Testis (tissue), 3 donors: Measurements from ENCODE around the gene HERC4. TPM values are rescaled to one million over a fixed set of nuclear protein-coding genes. Genes with fewer than 3 reads are reported as not detected.

Experiments used
- DNase-seq: peaks from one replicate; pipeline ENCODE4 v3.0.0-alpha.2; 2019
- H3K27ac ChIP-seq, 2 donors: fragments of 200-600 bp; sonication (generic); one replicate each; pipeline ENCODE4 v1.5.1; 2019
- H3K27me3 ChIP-seq: fragments of 200-600 bp; sonication (generic); one replicate; pipeline ENCODE4 v1.5.1; 2019
- H3K36me3 ChIP-seq: fragments of 200-600 bp; sonication (generic); one replicate; pipeline ENCODE4 v1.5.1; 2017; ENCODE audit warnings: low read depth; ENCODE audit errors: missing control alignments
- H3K4me1 ChIP-seq: fragments of 200-600 bp; sonication (generic); one replicate; pipeline ENCODE4 v1.5.1; 2019
- H3K4me3 ChIP-seq, 2 donors: fragments of 200-600 bp; sonication (generic); one replicate each; pipeline ENCODE4 v1.5.1; 2017 to 2019
- H3K9me3 ChIP-seq: fragments of 200-600 bp; sonication (generic); one replicate; pipeline ENCODE4 v1.5.1; 2017
- POLR2A ChIP-seq: fragments of 450-650 bp; IDR thresholded peaks from one replicate; pipeline ENCODE4 v1.6.1; 2017; ENCODE audit warnings: antibody characterized with exemption, mild to moderate bottlenecking, moderate library complexity
- WGBS, 2 donors: methylation state at CpG; one replicate each; pipeline ENCODE4 v1.1.5; 2018; 5-methylcytosine and 5-hydroxymethylcytosine counted together
- intact Hi-C: fragments of 100-400 bp; cut with DNase I; formaldehyde crosslinking; loops from one replicate; pipeline ENCODE4 v1.15.1; 2023; ENCODE audit warnings: low total_unique reads
- polyA plus RNA-seq: library from polyadenylated mRNA; stranded (reverse); fragments of 350-450 nt; fragmentation: Illumina TruSeq; extraction: RNeasy Lipid Tissue Mini Kit (QIAGEN cat#74804); gene quantifications from one replicate; pipeline ENCODE4 v1.2.3, GENCODE V29; 2014; ENCODE audit warnings: low read depth, low replicate concordance; ENCODE audit not compliant: insufficient read depth
- total RNA-seq, 2 donors: library from RNA; depleted of rRNA; stranded (reverse); fragments of >200 nt; gene quantifications; one replicate each; pipeline ENCODE4 v1.2.3, GENCODE V29; 2016
- TF ChIP-seq, protein P1 (sequence below), 3 experiments: fragments of 450-650 bp in 2 of 3; fragments of 200-600 bp in 1 of 3; sonication (generic) in 1 of 3; IDR thresholded peaks; one replicate each; pipeline ENCODE4 v1.5.1; 2016 to 2019; ENCODE audit warnings: antibody characterized with exemption in 3 of 3, mild to moderate bottlenecking in 2 of 3, moderate library complexity in 1 of 3

The HERC4 gene
- total and polyA plus RNA-seq, 3 donors from 2014 or later: 30.5 to 79.1 (median 67.3) TPM

DNA sequence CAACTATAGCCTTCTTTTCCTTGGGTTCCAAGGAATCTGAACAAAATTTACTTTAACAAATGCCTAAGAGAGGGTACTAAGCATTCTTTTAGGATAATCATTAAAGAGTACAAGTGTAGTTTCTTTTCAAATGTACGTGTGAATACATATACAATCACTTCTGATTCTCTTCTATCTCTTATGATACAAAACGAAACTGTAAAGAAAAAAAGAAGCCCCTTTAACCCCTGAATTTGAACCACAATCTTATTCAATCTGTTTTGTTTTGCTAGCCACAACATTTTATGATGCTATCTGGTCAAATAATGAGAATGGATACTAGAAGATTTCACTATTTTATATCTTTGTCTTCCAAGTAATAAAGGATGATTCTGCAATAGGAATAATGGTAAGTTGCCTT, 141.9 kb downstream of the HERC4 start:
- Histone ChIP-seq H3K27me3 (no peaks in the 10 kb centered on the region), H3K36me3 (no peaks in the 10 kb centered on the region), H3K4me1 (peaks cover 8% of the 10 kb centered on the region), H3K27ac (no peak overlapping the region), H3K9me3 (no peaks in the 10 kb centered on the region), H3K4me3 (no peak overlapping the region)
- intact Hi-C loops: no loop called here
- no peak for TF ChIP-seq POLR2A
- TF ChIP-seq, protein P1, sequence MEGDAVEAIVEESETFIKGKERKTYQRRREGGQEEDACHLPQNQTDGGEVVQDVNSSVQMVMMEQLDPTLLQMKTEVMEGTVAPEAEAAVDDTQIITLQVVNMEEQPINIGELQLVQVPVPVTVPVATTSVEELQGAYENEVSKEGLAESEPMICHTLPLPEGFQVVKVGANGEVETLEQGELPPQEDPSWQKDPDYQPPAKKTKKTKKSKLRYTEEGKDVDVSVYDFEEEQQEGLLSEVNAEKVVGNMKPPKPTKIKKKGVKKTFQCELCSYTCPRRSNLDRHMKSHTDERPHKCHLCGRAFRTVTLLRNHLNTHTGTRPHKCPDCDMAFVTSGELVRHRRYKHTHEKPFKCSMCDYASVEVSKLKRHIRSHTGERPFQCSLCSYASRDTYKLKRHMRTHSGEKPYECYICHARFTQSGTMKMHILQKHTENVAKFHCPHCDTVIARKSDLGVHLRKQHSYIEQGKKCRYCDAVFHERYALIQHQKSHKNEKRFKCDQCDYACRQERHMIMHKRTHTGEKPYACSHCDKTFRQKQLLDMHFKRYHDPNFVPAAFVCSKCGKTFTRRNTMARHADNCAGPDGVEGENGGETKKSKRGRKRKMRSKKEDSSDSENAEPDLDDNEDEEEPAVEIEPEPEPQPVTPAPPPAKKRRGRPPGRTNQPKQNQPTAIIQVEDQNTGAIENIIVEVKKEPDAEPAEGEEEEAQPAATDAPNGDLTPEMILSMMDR (IDR thresholded peaks at IDR 0.05): no peak
- DNase-seq: no peak
- 67 to 75% methylated on average over 2 of the region's 2 CpGs for WGBS, 2 donors

DNA sequence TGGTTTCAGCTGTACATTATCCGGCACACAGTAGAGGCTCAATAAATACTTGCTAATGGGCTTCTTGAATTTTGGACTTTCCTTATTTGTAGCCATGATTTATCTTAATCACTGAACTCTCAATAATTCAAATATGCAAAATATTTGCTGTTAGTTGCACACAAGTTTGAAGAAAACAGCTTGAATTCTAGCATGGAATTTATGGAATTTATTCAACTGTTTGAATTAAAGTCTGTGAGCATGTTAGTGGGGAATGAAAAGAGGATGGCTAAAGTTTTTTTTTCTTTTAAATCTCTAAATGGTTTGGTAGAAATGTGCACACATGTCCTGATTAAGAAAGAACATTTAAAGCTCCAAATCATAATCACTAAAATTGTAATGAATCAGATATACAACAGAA, 148.1 kb downstream of the HERC4 start:
- no peak overlapping the region for H3K27ac ChIP-seq
- H3K4me3 ChIP-seq: no peak overlapping the region
- WGBS, 2 donors: 92 to 100% methylated on average over 1 of the region's 1 CpG
- no peak for DNase-seq
- H3K27me3 ChIP-seq: no peaks in the 10 kb centered on the region
- TF ChIP-seq POLR2A: no peak
- intact Hi-C loops: no loop called here
- H3K36me3 ChIP-seq: no peaks in the 10 kb centered on the region
- no peaks in the 10 kb centered on the region for H3K4me1 ChIP-seq
- H3K9me3 ChIP-seq: no peaks in the 10 kb centered on the region

DNA sequence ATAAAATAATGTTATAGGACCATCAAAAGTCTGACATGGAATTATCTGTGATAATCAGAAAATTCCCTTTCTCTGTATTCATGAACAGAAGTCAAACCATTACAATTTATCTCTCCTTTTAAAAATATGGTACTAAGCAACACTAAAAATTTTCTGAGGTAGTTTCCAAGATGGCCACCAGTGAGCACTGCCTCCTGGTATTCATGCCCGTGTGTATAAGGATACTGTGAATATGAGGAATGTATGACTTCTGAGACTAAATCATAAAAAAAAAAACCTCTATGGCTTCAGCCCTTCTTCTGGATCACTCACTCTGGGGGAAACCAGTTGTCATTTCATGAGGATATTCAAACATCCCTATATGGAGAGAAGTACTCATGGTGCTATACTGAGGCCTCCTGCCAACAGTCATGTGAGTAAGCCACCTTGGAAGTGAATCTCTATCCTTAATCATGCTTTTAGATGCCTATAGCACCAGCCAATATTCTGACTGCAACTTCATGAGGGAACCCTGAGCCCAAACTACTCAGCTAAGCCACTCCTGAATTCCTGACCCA, 149.6 kb downstream of the HERC4 start:
- 84 to 100% methylated on average over 1 of the region's 1 CpG for WGBS, 2 donors
- Histone ChIP-seq H3K36me3 (no peaks in the 10 kb centered on the region), H3K27ac (no peak overlapping the region)

DNA sequence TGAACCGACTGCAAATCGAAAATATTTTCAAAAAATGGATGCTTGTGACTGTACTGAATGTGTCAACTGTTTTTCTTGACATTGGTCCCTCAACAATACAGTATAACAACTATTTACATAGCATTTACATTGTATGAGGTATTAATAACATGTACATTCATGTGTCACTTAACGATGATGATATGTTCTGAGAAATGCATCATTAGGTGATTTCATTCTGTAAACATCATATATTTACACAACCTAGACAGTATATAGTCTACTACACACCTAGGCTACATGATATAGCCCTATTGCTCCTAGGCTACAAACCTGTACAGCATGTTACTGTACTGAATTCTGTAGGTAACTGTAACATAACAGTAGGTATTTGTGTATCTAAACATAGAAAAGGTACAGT, 150.9 kb downstream of the HERC4 start:
- H3K9me3 ChIP-seq: no peaks in the 10 kb centered on the region
- H3K27me3 ChIP-seq: no peaks in the 10 kb centered on the region
- H3K27ac ChIP-seq: no peak overlapping the region
- H3K36me3 ChIP-seq: no peaks in the 10 kb centered on the region
- no peaks in the 10 kb centered on the region for H3K4me1 ChIP-seq
- intact Hi-C loops: no loop called here
- 93 to 96% methylated on average over 3 of the region's 3 CpGs for WGBS, 2 donors
- DNase-seq: no peak
- no peak for TF ChIP-seq POLR2A
- TF ChIP-seq, protein P1 (IDR thresholded peaks at IDR 0.05): no peak
- no peak overlapping the region for H3K4me3 ChIP-seq

More for the DNA sequence above, 149.6 kb downstream of the HERC4 start:
- intact Hi-C loops: no loop called here
- no peak for TF ChIP-seq POLR2A
- TF ChIP-seq, protein P1 (IDR thresholded peaks at IDR 0.05): no peak
- H3K27me3 ChIP-seq: no peaks in the 10 kb centered on the region
- no peaks in the 10 kb centered on the region for H3K4me1 ChIP-seq
- no peak overlapping the region for H3K4me3 ChIP-seq
- H3K9me3 ChIP-seq: no peaks in the 10 kb centered on the region
- DNase-seq: no peak

DNA sequence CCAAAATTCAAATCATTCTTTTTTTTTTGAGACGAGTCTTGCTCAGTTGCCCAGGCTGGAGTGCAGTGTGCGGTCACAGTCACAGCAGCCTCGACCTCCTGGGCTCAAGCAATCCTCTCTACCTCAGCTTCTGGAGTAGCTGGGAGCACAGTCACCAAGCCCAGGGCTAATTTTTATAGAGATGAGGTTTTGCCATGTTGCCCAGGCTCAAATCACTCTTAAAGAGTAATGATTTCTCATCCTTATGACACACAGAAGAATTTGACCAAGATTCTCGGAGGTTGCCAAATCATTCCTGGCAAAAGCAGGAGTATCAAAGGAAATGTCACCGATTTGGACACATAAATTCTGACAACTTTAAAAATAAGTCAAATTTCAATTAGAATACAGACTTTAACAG, 151.5 kb downstream of the HERC4 start:
- Histone ChIP-seq H3K27me3 (no peaks in the 10 kb centered on the region), H3K27ac (no peak overlapping the region), H3K36me3 (no peaks in the 10 kb centered on the region), H3K4me3 (no peak overlapping the region), H3K9me3 (no peaks in the 10 kb centered on the region), H3K4me1 (no peaks in the 10 kb centered on the region)
- no peak for TF ChIP-seq POLR2A
- TF ChIP-seq, protein P1 (IDR thresholded peaks at IDR 0.05): no peak
- WGBS, 2 donors: 94 to 95% methylated on average over 5 of the region's 5 CpGs
- intact Hi-C loops: no loop called here
- no peak for DNase-seq
